Raji (cell line): ENCODE data around the gene ZMAT3.

ENCODE experiments used
- POLR2A ChIP-seq: IDR thresholded peaks from 2 replicates; pipeline ENCODE4 v1.6.1; 2011; ENCODE audit warnings: low read depth, low read length, control low read depth; ENCODE audit not compliant: insufficient read depth

Gene ZMAT3

DNA sequence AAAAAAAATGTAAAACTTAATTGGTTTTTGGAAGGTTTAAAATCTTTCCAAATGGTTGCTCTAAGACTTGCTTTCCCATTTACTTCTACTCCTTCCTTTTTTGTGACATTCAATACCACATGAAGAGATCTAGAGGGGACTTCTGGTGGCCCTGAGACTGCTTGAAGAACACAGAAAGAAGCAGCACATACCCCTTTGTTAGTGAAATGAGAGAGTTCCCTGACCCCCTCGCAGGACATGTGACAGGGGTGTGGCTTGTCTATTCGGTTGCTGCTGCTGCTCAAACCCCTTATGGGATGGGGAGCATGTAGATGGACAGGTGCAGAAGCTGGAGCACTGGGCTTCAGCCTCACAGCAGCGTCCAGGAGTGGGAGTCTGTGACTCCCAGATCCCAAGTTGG lies 71.0 kb downstream of the ZMAT3 start:
- TF ChIP-seq POLR2A = no peak

DNA sequence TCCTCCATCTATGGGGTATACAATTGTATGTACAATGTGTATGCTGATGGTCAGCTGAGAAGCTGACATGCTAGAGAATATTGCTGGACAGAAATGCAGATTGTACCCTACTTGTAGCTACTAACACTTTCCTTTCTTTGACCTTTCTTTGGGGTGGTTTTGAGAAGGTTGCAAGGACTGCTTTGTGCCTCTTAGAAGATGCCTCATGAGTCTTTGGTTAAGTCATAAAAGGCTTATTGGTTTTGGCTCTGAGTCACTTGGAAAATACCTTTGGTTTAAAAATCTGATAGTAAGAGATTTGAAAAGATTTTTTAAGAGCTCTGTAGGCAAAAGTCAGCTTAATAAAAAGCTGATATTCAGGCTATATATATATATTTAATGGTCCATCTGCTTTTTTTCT lies 71.5 kb downstream of the ZMAT3 start:
- no peak for TF ChIP-seq POLR2A

DNA sequence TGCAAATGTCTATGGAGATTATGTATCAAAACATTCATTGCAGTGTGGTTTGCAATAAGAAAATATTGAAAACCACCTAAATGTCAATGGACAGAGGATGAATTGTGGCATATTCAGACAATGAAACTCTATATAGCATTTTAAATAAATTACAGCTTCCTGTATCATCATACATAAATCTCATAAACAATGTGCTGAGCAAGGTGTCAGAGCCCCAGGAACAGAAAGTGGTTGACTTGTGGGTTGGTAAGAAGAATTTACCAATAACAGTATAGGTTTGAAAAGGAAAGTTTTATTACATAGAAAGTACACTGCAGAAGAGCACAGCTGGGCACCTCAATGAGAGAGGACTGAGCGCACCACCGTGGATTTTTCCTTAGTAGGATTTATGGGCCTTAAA lies 75.2 kb downstream of the ZMAT3 start:
- no peak for TF ChIP-seq POLR2A

DNA sequence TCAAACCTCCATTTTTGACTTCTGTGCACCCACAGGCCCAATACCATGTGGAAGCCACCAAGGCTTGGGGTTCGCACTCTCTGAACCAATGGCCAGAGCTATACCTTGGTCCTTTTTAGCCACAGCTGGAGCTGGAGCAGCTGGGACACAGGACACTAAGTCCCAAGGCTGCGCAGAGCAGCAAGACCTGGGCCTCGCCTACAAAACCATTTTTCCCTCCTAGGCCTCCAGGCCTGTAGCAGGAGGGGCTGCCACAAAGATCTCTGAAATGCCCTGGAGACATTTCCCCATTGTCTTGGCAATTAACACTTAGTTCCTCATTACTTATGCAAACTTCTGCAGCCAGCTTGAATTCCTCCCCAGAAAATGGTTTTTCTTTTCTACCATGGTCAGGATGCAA lies 81.3 kb downstream of the ZMAT3 start:
- TF ChIP-seq POLR2A = no peak

DNA sequence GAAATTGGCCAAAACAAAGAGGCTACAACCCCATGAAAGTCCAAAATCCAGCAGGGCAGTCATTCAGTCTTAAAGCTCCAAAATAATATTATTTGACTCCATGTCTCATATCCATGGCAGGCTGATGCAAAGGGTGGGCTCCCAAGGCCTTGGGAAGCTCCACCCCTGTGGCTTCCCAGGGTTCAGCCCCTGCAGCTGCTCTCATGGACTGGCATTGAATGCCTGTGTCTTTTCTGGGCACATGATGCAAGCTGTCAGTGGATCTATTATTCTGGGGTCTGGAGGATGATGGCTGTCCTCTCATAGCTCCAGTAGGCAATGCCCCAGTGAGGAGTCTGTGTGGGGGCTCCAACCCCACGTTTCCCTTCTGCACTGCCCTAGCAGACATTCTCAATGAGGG lies 81.8 kb downstream of the ZMAT3 start:
- no peak for TF ChIP-seq POLR2A

DNA sequence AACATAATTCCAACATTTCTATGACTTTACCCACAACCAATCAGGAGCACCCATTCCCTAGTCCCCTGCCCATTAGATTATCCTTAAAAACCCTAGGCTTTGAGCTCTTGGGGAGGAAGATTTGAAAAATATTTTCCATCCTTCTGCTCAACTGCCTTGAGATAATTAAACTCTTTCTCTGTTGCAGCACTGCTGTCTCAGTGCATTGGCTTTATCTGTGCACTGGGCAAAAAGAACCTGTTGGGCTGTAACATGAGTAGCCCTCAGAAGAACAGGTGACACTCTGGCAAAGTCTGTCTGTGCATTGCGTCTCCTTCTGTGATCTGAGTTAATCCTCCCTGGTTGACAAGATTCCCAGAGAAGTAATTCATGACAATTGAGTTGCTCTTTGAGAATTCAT lies 83.9 kb downstream of the ZMAT3 start:
- TF ChIP-seq POLR2A = no peak

DNA sequence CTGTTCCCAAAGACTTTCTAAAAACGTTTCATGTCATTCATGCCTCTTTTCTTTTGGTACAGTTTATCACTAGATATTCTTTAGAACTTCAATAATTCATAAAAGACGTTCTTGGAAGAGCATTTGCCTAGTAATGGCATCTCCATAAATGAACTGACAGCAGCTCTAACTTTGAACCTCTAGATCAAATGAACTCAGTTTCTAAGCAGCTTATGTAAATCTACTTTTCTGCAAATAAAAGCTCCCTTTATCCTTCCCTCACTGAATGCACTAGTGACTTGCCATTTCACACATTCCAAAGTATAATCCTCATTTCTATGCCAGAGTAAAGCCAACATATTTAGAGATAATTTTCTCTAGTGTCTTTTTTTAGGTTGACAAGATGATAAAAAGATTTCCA lies 85.2 kb downstream of the ZMAT3 start:
- no peak for TF ChIP-seq POLR2A

DNA sequence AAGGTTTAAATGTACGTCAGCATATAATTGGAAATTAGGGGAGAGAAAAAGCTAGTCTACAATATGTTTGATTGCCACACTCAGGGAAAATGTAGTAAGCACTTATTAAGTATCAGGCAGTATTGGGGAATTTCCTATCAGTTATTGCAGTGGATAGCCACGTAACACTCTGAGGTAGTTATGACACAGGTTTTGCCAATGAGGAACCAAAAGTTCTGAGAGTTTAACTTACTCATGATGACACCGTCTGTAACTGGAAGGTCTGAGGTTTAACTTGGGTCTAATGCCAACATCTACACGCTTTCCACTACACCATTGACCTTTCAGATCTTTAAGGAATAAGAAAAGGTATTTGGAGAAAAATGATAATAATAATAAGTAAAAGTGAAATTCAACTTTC lies 89.5 kb downstream of the ZMAT3 start:
- TF ChIP-seq POLR2A = no peak

DNA sequence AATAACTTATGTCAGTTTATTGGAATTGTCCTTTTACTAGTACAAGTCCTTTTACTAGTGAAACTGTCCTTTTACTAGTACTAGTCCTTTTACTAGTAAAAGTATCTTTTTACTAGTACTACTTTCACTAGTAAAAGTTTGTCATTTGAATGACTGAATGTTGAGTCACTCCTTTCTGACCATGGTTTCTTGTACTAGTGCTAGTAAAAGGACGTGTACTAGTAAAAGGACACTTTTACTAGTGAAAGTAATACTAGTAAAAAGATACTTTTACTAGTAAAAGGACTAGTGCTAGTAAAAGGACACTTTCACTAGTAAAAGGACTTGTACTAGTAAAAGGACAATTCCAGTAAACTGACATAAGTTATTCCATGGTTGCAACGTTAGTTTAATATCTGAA lies 96.3 kb downstream of the ZMAT3 start:
- TF ChIP-seq POLR2A = no peak

DNA sequence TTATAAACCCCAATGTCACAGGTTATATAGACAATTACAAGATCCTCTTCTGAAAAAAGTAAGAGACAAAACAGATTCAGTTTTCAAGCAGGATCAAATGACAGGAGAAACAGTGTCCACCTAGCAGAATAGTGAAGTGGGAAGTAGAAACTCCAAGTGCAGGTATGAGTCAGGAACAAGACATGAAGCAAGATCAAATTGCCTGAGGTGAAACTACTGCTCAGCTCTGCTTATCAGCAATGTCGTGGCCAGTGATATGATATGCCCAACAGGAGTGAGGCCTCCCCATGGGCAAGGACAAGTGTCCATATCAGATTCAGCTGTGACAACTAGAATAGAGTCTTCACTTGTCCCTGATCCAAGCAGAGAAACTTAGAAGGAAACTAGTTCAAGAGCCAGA lies 100.0 kb downstream of the ZMAT3 start:
- TF ChIP-seq POLR2A = no peak

DNA sequence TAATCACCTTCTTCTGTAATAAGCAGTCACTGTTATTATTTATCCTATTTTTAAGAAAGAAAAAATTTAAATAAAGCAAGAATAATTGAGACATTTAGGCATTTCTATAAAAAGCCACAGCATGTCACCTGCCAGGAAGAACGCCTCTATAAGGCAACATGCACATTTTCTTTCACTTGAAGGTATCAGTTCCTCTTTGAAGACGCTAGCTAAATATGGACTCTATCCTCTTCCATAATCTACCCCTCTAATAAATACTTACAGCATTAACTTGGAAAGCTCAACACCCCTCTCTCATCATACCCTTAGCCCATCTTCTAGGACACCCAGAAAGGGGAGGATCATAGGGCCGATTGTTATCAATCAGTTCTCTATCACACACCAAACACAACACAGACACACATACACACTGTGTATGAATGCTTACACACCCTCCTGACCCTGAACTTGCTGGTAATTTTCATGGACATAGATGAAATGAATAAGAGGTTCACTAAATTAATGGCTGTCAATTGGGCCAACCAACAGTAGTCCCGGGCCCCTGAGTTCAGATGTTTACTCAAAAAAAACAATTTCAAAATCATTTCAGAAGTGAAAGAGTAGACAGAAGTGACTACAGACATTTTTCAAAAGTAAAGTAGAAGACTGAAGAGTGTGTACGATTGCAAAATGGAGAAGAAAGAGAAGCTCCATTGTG lies 102.5 kb downstream of the ZMAT3 start:
- TF ChIP-seq POLR2A = no peak
